Peyer's patch (tissue), 4 donors: ENCODE measurements around the gene PCDH1.

Source experiments
- POLR2A ChIP-seq, 2 donors: fragments of 450-650 bp; IDR thresholded peaks; one replicate each; pipeline ENCODE4 v1.5.1; 2017; ENCODE audit warnings: antibody characterized with exemption in 2 of 2, mild to moderate bottlenecking in 2 of 2, moderate library complexity in 2 of 2
- TF ChIP-seq, protein P1 (sequence below), 6 experiments: fragments of 450-650 bp in 4 of 6; fragments of 200-600 bp in 2 of 6; sonication (generic) in 1 of 6; IDR thresholded peaks; one replicate each; pipeline ENCODE4 v1.5.1; 2017 to 2019; ENCODE audit warnings: antibody characterized with exemption in 6 of 6, mild to moderate bottlenecking in 3 of 6, moderate library complexity in 1 of 6

GRCh38 chr5:141832131-141832530 is 46.1 kb downstream of the PCDH1 start:
- TF ChIP-seq, protein P1, sequence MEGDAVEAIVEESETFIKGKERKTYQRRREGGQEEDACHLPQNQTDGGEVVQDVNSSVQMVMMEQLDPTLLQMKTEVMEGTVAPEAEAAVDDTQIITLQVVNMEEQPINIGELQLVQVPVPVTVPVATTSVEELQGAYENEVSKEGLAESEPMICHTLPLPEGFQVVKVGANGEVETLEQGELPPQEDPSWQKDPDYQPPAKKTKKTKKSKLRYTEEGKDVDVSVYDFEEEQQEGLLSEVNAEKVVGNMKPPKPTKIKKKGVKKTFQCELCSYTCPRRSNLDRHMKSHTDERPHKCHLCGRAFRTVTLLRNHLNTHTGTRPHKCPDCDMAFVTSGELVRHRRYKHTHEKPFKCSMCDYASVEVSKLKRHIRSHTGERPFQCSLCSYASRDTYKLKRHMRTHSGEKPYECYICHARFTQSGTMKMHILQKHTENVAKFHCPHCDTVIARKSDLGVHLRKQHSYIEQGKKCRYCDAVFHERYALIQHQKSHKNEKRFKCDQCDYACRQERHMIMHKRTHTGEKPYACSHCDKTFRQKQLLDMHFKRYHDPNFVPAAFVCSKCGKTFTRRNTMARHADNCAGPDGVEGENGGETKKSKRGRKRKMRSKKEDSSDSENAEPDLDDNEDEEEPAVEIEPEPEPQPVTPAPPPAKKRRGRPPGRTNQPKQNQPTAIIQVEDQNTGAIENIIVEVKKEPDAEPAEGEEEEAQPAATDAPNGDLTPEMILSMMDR (IDR thresholded peaks at IDR 0.05) = no peak
- TF ChIP-seq POLR2A (IDR thresholded peaks at IDR 0.05) = no peak
